PC-9 (cell line): ENCODE measurements around the gene ZP4. TPM values are rescaled to one million over a fixed set of nuclear protein-coding genes. Genes with fewer than 3 reads are reported as not detected.

Experiments used
- BruUV-seq: library from RNA; stranded (reverse); fragments of 400-500 nt; replicated peaks from 2 replicates; lab custom pipeline; 2021; lab: Mats Ljungman, UMichigan
- CTCF ChIA-PET: fragments of 300-600 bp; sonication (Branson Sonifier 250); formaldehyde crosslinking; loops from one replicate; lab custom pipeline; 2022; ENCODE audit warnings: antibody characterized with exemption; lab: Charles Lee
- POLR2A ChIA-PET: fragments of 300-600 bp; sonication (Branson Sonifier 250); formaldehyde crosslinking; loops from one replicate; lab custom pipeline; 2022; ENCODE audit warnings: antibody characterized with exemption; ENCODE audit not compliant: unreplicated experiment; lab: Charles Lee
- DNase-seq, 2 experiments: peaks; one replicate each; pipeline versions ENCODE4 v3.0.0 to v3.0.0-alpha.2; 2015 to 2022; ENCODE audit warnings: mixed read lengths in 1 of 2
- H2AFZ ChIP-seq: fragments of 200-600 bp; sonication (generic); 2 replicates; pipeline ENCODE4 v1.8.1; 2017; ENCODE audit warnings: antibody characterized with exemption
- H3F3A ChIP-seq: fragments of 200-600 bp; sonication (generic); 2 replicates; pipeline ENCODE4 v1.8.1; 2017; ENCODE audit warnings: antibody characterized with exemption, mild to moderate bottlenecking, low read depth; ENCODE audit not compliant: insufficient read depth
- H3K27ac ChIP-seq: fragments of 200-600 bp; sonication (generic); 2 replicates; pipeline ENCODE4 v1.6.1; 2016; ENCODE audit warnings: mixed run types
- H3K27me3 ChIP-seq: fragments of 200-600 bp; sonication (generic); 2 replicates; pipeline ENCODE4 v1.6.1; 2016; ENCODE audit warnings: low read depth, mixed run types; ENCODE audit not compliant: insufficient read depth
- H3K36me3 ChIP-seq: fragments of 200-600 bp; sonication (generic); 2 replicates; pipeline ENCODE4 v1.6.1; 2016; ENCODE audit warnings: low read depth, mixed run types
- H3K4me1 ChIP-seq: fragments of 200-600 bp; sonication (generic); replicated peaks from 2 replicates; pipeline ENCODE4 v1.6.1; 2016; ENCODE audit warnings: mixed run types; ENCODE audit not compliant: insufficient read depth
- H3K4me2 ChIP-seq: fragments of 200-600 bp; sonication (generic); 2 replicates; pipeline ENCODE4 v1.6.1; 2017; ENCODE audit warnings: mixed run types
- H3K4me3 ChIP-seq: fragments of 200-600 bp; sonication (generic); 2 replicates; pipeline ENCODE4 v1.6.1; 2016; ENCODE audit warnings: mixed run types
- H3K79me2 ChIP-seq: fragments of 200-600 bp; sonication (generic); 2 replicates; pipeline ENCODE4 v1.6.1; 2017; ENCODE audit warnings: low read depth, mixed run types
- H3K9me2 ChIP-seq: fragments of 200-600 bp; sonication (generic); 2 replicates; pipeline ENCODE4 v1.8.1; 2017; ENCODE audit warnings: mild to moderate bottlenecking; ENCODE audit not compliant: insufficient read depth
- H3K9me3 ChIP-seq: fragments of 200-600 bp; sonication (generic); 2 replicates; pipeline ENCODE4 v1.8.1; 2016; ENCODE audit warnings: low read depth; ENCODE audit not compliant: insufficient read depth
- H4K20me1 ChIP-seq: fragments of 200-600 bp; sonication (generic); 2 replicates; pipeline ENCODE4 v1.8.1; 2017; ENCODE audit not compliant: insufficient read depth
- CTCF ChIP-seq: fragments of 200-600 bp; sonication (generic); conservative IDR thresholded peaks from 2 replicates; pipeline ENCODE4 v1.6.1; 2017; ENCODE audit warnings: mixed run types, antibody characterized with exemption, mild to moderate bottlenecking, moderate library complexity
- EZH2 ChIP-seq: fragments of 200-600 bp; sonication (generic); IDR thresholded peaks from 2 replicates; pipeline ENCODE4 v1.8.0; 2017; ENCODE audit warnings: antibody characterized with exemption, low read depth
- intact Hi-C: fragments of 100-400 bp; cut with micrococcal nuclease; formaldehyde crosslinking; loops from one replicate; pipeline ENCODE4 v1.10.0; 2022; ENCODE audit not compliant: unreplicated experiment
- total RNA-seq: library from RNA; stranded (reverse); gene quantifications from 2 replicates; pipeline ENCODE4 v1.2.3, GENCODE V29; 2021

ZP4 gene
- total RNA-seq, 1 experiment from 2014 or later, result not detected

GRCh38 chr1:237932816-237933215, 42.1 kb upstream of the ZP4 start:
- Histone ChIP-seq H3K27ac (no peak overlapping the region), H3K36me3 (no peaks in the 10 kb centered on the region), H3K9me2 (no peaks in the 10 kb centered on the region), H3K9me3 (no peaks in the 10 kb centered on the region), H3K79me2 (no peaks in the 10 kb centered on the region), H3F3A (no peaks in the 10 kb centered on the region), H3K27me3 (no peaks in the 10 kb centered on the region), H3K4me1 (no peaks in the 10 kb centered on the region), H4K20me1 (no peaks in the 10 kb centered on the region), H2AFZ (no peak overlapping the region), H3K4me3 (no peak overlapping the region), H3K4me2 (no peak overlapping the region)
- no peak for TF ChIP-seq EZH2
- no peak for TF ChIP-seq CTCF
- BruUV-seq, result no TSS peak
- DNase-seq, result no peak
- POLR2A ChIA-PET, result no interaction called here
- CTCF ChIA-PET, result no interaction called here
- intact Hi-C loops, result no loop called here

GRCh38 chr1:237931581-237931980, 40.9 kb upstream of the ZP4 start:
- no peaks in the 10 kb centered on the region for H3K9me2 ChIP-seq
- H3K4me1 ChIP-seq, result no peaks in the 10 kb centered on the region
- POLR2A ChIA-PET, result no interaction called here
- H2AFZ ChIP-seq, result no peak overlapping the region
- no peaks in the 10 kb centered on the region for H3K79me2 ChIP-seq
- CTCF ChIA-PET, result no interaction called here
- H3K9me3 ChIP-seq, result no peaks in the 10 kb centered on the region
- H3F3A ChIP-seq, result no peaks in the 10 kb centered on the region
- TF ChIP-seq CTCF, result no peak
- no peak for TF ChIP-seq EZH2
- no peaks in the 10 kb centered on the region for H3K36me3 ChIP-seq
- H3K27me3 ChIP-seq, result no peaks in the 10 kb centered on the region
- H3K4me3 ChIP-seq, result no peak overlapping the region
- H3K27ac ChIP-seq, result no peak overlapping the region
- no peaks in the 10 kb centered on the region for H4K20me1 ChIP-seq
- intact Hi-C loops, result no loop called here
- no peak overlapping the region for H3K4me2 ChIP-seq
- no TSS peak for BruUV-seq
- no peak for DNase-seq

GRCh38 chr1:237927198-237927597, 36.5 kb upstream of the ZP4 start:
- H3K9me3 ChIP-seq, result no peaks in the 10 kb centered on the region
- no peaks in the 10 kb centered on the region for H3K9me2 ChIP-seq
- no peaks in the 10 kb centered on the region for H3K36me3 ChIP-seq
- no peaks in the 10 kb centered on the region for H4K20me1 ChIP-seq
- H3K79me2 ChIP-seq, result no peaks in the 10 kb centered on the region
- no peak for DNase-seq
- no peaks in the 10 kb centered on the region for H3K4me1 ChIP-seq
- ChIA-PET POLR2A (no interaction called here), CTCF (no interaction called here)
- intact Hi-C loops, result no loop called here
- H3K27me3 ChIP-seq, result no peaks in the 10 kb centered on the region
- no peak overlapping the region for H3K4me3 ChIP-seq
- no peak for TF ChIP-seq EZH2
- TF ChIP-seq CTCF, result no peak
- H3K4me2 ChIP-seq, result no peak overlapping the region
- no TSS peak for BruUV-seq
- H3F3A ChIP-seq, result no peaks in the 10 kb centered on the region
- no peak overlapping the region for H2AFZ ChIP-seq
- H3K27ac ChIP-seq, result no peak overlapping the region
